GM23338 (cell line): Measurements from ENCODE around the gene MICAL2. TPM values are rescaled to one million over a fixed set of nuclear protein-coding genes. Genes with fewer than 3 reads are reported as not detected.

Source experiments
- ATAC-seq: fragments of 200-7000 bp; cut with Tn5 transposase; 3 replicates; pipeline ENCODE4 v1.9.1; 2020
- DNase-seq: peaks from one replicate; pipeline ENCODE4 v3.0.0-alpha.2; 2015; ENCODE audit warnings: low spot score
- H2AFZ ChIP-seq: fragments of 200-600 bp; sonication (generic); 2 replicates; pipeline ENCODE4 v1.8.0; 2016; ENCODE audit warnings: antibody characterized with exemption, mild to moderate bottlenecking, moderate library complexity
- H3F3A ChIP-seq: fragments of 200-600 bp; sonication (generic); replicated peaks from 2 replicates; pipeline ENCODE4 v1.8.0; 2017; ENCODE audit warnings: antibody characterized with exemption, mixed run types, low read depth
- H3K27ac ChIP-seq: fragments of 200-600 bp; sonication (generic); 2 replicates; pipeline ENCODE4 v1.6.1; 2016; ENCODE audit warnings: low read depth
- H3K27me3 ChIP-seq: fragments of 200-600 bp; sonication (generic); 2 replicates; pipeline ENCODE4 v1.8.0; 2016; ENCODE audit warnings: mild to moderate bottlenecking, mixed run types, moderate library complexity; ENCODE audit not compliant: insufficient read depth
- H3K36me3 ChIP-seq: fragments of 200-600 bp; sonication (generic); 2 replicates; pipeline ENCODE4 v1.8.0; 2016; ENCODE audit warnings: mild to moderate bottlenecking; ENCODE audit not compliant: insufficient read depth
- H3K4me1 ChIP-seq: fragments of 200-600 bp; sonication (generic); 2 replicates; pipeline ENCODE4 v1.8.0; 2016; ENCODE audit warnings: mild to moderate bottlenecking, moderate library complexity; ENCODE audit not compliant: insufficient read depth
- H3K4me2 ChIP-seq: fragments of 200-600 bp; sonication (generic); 2 replicates; pipeline ENCODE4 v1.7.1; 2017; ENCODE audit warnings: mixed run types
- H3K4me3 ChIP-seq: fragments of 200-600 bp; sonication (generic); 2 replicates; pipeline ENCODE4 v1.6.1; 2016; ENCODE audit warnings: mixed run types
- H3K79me2 ChIP-seq: fragments of 200-600 bp; sonication (generic); replicated peaks from 2 replicates; pipeline ENCODE4 v1.8.0; 2017; ENCODE audit warnings: mild to moderate bottlenecking; ENCODE audit not compliant: insufficient read depth
- H3K9me2 ChIP-seq: fragments of 200-600 bp; sonication (generic); 2 replicates; pipeline ENCODE4 v1.8.0; 2017; ENCODE audit not compliant: insufficient read depth
- H4K20me1 ChIP-seq: fragments of 200-600 bp; sonication (generic); replicated peaks from 2 replicates; pipeline ENCODE4 v1.8.0; 2017; ENCODE audit warnings: mild to moderate bottlenecking; ENCODE audit not compliant: insufficient read depth
- H3K27ac Mint-ChIP-seq: 2 replicates; pipeline ENCODE4 v1.8.0; 2020; ENCODE audit warnings: inconsistent platforms, mild to moderate bottlenecking, moderate library complexity, mixed read lengths
- H3K27me3 Mint-ChIP-seq: 3 replicates; pipeline ENCODE4 v1.8.0; 2022; ENCODE audit warnings: low read depth, mild to moderate bottlenecking, moderate library complexity, mixed read lengths, inconsistent platforms; ENCODE audit not compliant: insufficient read depth, poor library complexity
- H3K36me3 Mint-ChIP-seq: 3 replicates; pipeline ENCODE4 v1.8.0; 2021; ENCODE audit warnings: low read depth, mild to moderate bottlenecking, inconsistent platforms, moderate library complexity, mixed read lengths
- H3K4me1 Mint-ChIP-seq: 3 replicates; pipeline ENCODE4 v1.8.0; 2020; ENCODE audit warnings: mild to moderate bottlenecking, inconsistent platforms, mixed read lengths
- H3K4me3 Mint-ChIP-seq: 3 replicates; pipeline ENCODE4 v1.8.0; 2021; ENCODE audit warnings: moderate library complexity, mild to moderate bottlenecking, inconsistent platforms, mixed read lengths
- H3K9me3 Mint-ChIP-seq: 3 replicates; pipeline ENCODE4 v1.8.0; 2020; ENCODE audit warnings: moderate library complexity, mild to moderate bottlenecking, inconsistent platforms, mixed read lengths
- EZH2phosphoT487 ChIP-seq: fragments of 200-600 bp; sonication (generic); IDR thresholded peaks from one replicate; pipeline ENCODE4 v1.8.1; 2018; ENCODE audit warnings: antibody characterized with exemption; ENCODE audit not compliant: unreplicated experiment
- JUNB ChIP-seq: IDR thresholded peaks from one replicate; pipeline ENCODE4 v1.6.1; 2016; ENCODE audit warnings: antibody characterized with exemption; ENCODE audit not compliant: unreplicated experiment
- NANOG ChIP-seq: IDR thresholded peaks from 2 replicates; pipeline ENCODE4 v1.6.1; 2016; ENCODE audit warnings: antibody characterized with exemption, borderline replicate concordance
- POLR2AphosphoS5 ChIP-seq: IDR thresholded peaks from 2 replicates; pipeline ENCODE4 v1.6.1; 2016; ENCODE audit warnings: antibody characterized with exemption, low read depth
- STAT1 ChIP-seq: IDR thresholded peaks from one replicate; pipeline ENCODE4 v1.6.1; 2016; ENCODE audit warnings: antibody characterized with exemption; ENCODE audit not compliant: unreplicated experiment
- ZNF114 ChIP-seq: fragments of 250-450 bp; sonication (Bioruptor Pico); IDR thresholded peaks from 2 replicates; pipeline ENCODE4 v1.5.0; 2020; ENCODE audit warnings: mild to moderate bottlenecking, moderate library complexity
- ZNF331 ChIP-seq: fragments of 250-450 bp; sonication (Bioruptor Pico); IDR thresholded peaks from 2 replicates; pipeline ENCODE4 v1.5.0; 2020; ENCODE audit warnings: low read depth, mild to moderate bottlenecking, moderate library complexity
- ZNF462 ChIP-seq: fragments of 250-450 bp; sonication (Bioruptor Pico); IDR thresholded peaks from 2 replicates; pipeline ENCODE4 v1.5.0; 2020; ENCODE audit warnings: mild to moderate bottlenecking, moderate library complexity
- polyA plus RNA-seq: library from polyadenylated mRNA; unstranded; fragments of >200 nt; fragmentation: Nextera tagmentation; extraction: Ambion mirVana; gene quantifications from 2 replicates; pipeline ENCODE4 v1.2.1, GENCODE V29; 2016
- total RNA-seq: library from RNA; depleted of rRNA; stranded (reverse); fragments of >200 nt; shearing (Covaris generic); gene quantifications from 2 replicates; pipeline ENCODE4 v1.2.3, GENCODE V29; 2014

The MICAL2 gene
- total and polyA plus RNA-seq, 2 experiments from 2014 or later, result 0.66 to 1.4 TPM

- TF ChIP-seq ZNF462 (no peak), POLR2AphosphoS5 (no peak)
Observed at GRCh38 chr11:12063251-12063650, 47.1 kb upstream of the MICAL2 start (continued).

- Mint-ChIP-seq H3K4me1 (peaks cover 21% of the 10 kb centered on the region), H3K36me3 (no peaks in the 10 kb centered on the region), H3K27me3 (peaks cover 9% of the 10 kb centered on the region), H3K4me3 (no peak overlapping the region), H3K9me3 (no peaks in the 10 kb centered on the region; the same call in 2 of the 3 replicates), H3K27ac (no peak overlapping the region)
- H2AFZ ChIP-seq, result no peak overlapping the region
- ATAC-seq (no peak), DNase-seq (no peak)
- no peak overlapping the region for H3K4me2 ChIP-seq
- H3K27ac ChIP-seq, result no peak overlapping the region
- H4K20me1 ChIP-seq, result no peaks in the 10 kb centered on the region
- no peaks in the 10 kb centered on the region for H3F3A ChIP-seq
- H3K4me3 ChIP-seq, result no peak overlapping the region
- H3K27me3 ChIP-seq, result no peaks in the 10 kb centered on the region
- no peaks in the 10 kb centered on the region for H3K36me3 ChIP-seq
- H3K9me2 ChIP-seq, result 0 out of 2 replicates have a peak, but pooled peaks cover 2% of the 10 kb centered on the region
- H3K79me2 ChIP-seq, result no peaks in the 10 kb centered on the region
- H3K4me1 ChIP-seq, result peaks cover 14% of the 10 kb centered on the region
- no peak for TF ChIP-seq EZH2phosphoT487
- TF ChIP-seq ZNF114 (CRISPR knock-in tag), result no peak
- TF ChIP-seq JUNB, result no peak
- TF ChIP-seq ZNF462, result no peak
- no peak for TF ChIP-seq STAT1
- no peak for TF ChIP-seq NANOG
- TF ChIP-seq ZNF331 (CRISPR knock-in tag), result no peak
Observed at GRCh38 chr11:12064136-12064953, 46.0 kb upstream of the MICAL2 start.
